HepG2 (cell line): ENCODE results near the gene CARS1. TPM values are rescaled to one million over a fixed set of nuclear protein-coding genes. Genes with fewer than 3 reads are reported as not detected.

Source experiments
- ATAC-seq: fragments of 200-7000 bp; cut with Tn5 transposase; 3 replicates; pipeline ENCODE4 v1.9.1; 2020; ENCODE audit warnings: mild to moderate bottlenecking, moderate library complexity
- BruUV-seq: library from RNA; stranded (reverse); fragments of 400-500 nt; replicated peaks from 2 replicates; lab custom pipeline; 2021; lab: Mats Ljungman, UMichigan
- CTCF ChIA-PET: fragments of 300-600 bp; formaldehyde crosslinking; extraction: SDS; loops from one replicate; lab custom pipeline; 2021; ENCODE audit warnings: low total read pairs, inconsistent platforms, low intra/inter-chr PET ratio; lab: Yijun Ruan, JAX
- POLR2A ChIA-PET: fragments of 350-600 bp; sonication (Branson Sonifier 250); formaldehyde crosslinking; loops from one replicate; lab custom pipeline; 2020; ENCODE audit warnings: antibody characterized with exemption, inconsistent platforms; lab: Yijun Ruan, JAX
- DNase-seq: peaks from one replicate; pipeline ENCODE4 v3.0.0-alpha.2; 2015; ENCODE audit warnings: low spot score
- FAIRE-seq: peaks from 3 replicates; lab custom pipeline; 2011; peaks lifted over from hg19 to GRCh38; lab: Jason Lieb, UNC
- H2AFZ ChIP-seq: one replicate; pipeline ENCODE4 v1.6.1; 2011; ENCODE audit warnings: low read length, inconsistent platforms
- H3K27ac ChIP-seq: fragments of 300-600 bp; 3 replicates; pipeline ENCODE4 v1.8.0; 2011; ENCODE audit warnings: mixed run types, mild to moderate bottlenecking, mixed read lengths, low read length, inconsistent platforms; ENCODE audit not compliant: insufficient read depth; ENCODE audit errors: extremely low read length
- H3K27me3 ChIP-seq, 2 experiments: fragments of 200-600 bp in 1 of 2; 2 replicates in 1 of 2; 3 replicates in 1 of 2; pipeline versions ENCODE4 v1.6.0 to v1.8.0; 2011; ENCODE audit warnings: low read length in 2 of 2, mild to moderate bottlenecking in 2 of 2, moderate library complexity in 2 of 2, inconsistent platforms in 1 of 2; ENCODE audit not compliant: insufficient read depth in 2 of 2, control insufficient read depth in 1 of 2
- H3K36me3 ChIP-seq, 2 experiments: fragments of 200-600 bp in 1 of 2; replicated peaks in 1 of 2; 2 replicates in 1 of 2; 3 replicates in 1 of 2; pipeline versions ENCODE4 v1.5.1 to v1.8.0; 2011; ENCODE audit warnings: low read length in 2 of 2, inconsistent platforms in 1 of 2; ENCODE audit not compliant: insufficient read depth in 2 of 2, control insufficient read depth in 1 of 2
- H3K4me1 ChIP-seq: 2 replicates; pipeline ENCODE4 v1.5.1; 2012; ENCODE audit warnings: low read length, inconsistent platforms; ENCODE audit not compliant: insufficient read depth
- H3K4me2 ChIP-seq: 2 replicates; pipeline ENCODE4 v1.6.0; 2011; ENCODE audit warnings: low read depth, low read length, inconsistent platforms
- H3K4me3 ChIP-seq, 3 experiments: fragments of 200-600 bp in 1 of 3; sonication (generic), shearing (Covaris generic) in 1 of 3; replicated peaks in 1 of 3; 2 replicates each; pipeline ENCODE4 v1.5.1; 2011 to 2016; ENCODE audit warnings: low read length in 3 of 3, inconsistent platforms in 2 of 3, low read depth in 2 of 3, mild to moderate bottlenecking in 2 of 3, control low read depth in 1 of 3, mixed read lengths in 1 of 3; ENCODE audit not compliant: insufficient read depth in 1 of 3
- H3K79me2 ChIP-seq: one replicate; pipeline ENCODE4 v1.6.1; 2011; ENCODE audit warnings: low read length, inconsistent platforms; ENCODE audit not compliant: insufficient read depth
- H3K9ac ChIP-seq: 2 replicates; pipeline ENCODE4 v1.6.0; 2011; ENCODE audit warnings: mild to moderate bottlenecking, low read depth, low read length, inconsistent platforms; ENCODE audit not compliant: insufficient read depth
- H3K9me3 ChIP-seq: 2 replicates; pipeline ENCODE4 v1.5.1; 2012; ENCODE audit warnings: mild to moderate bottlenecking, low read length
- H4K20me1 ChIP-seq: 2 replicates; pipeline ENCODE4 v1.6.0; 2011; ENCODE audit warnings: inconsistent platforms, mild to moderate bottlenecking, low read length, moderate library complexity; ENCODE audit not compliant: insufficient read depth
- CEBPZ ChIP-seq: IDR thresholded peaks from 2 replicates; pipeline ENCODE4 v1.6.1; 2012; ENCODE audit warnings: low read length, improper control_type of control experiment
- CHD2 ChIP-seq: IDR thresholded peaks from 2 replicates; pipeline ENCODE4 v1.6.1; 2011; ENCODE audit warnings: low read depth, low read length, improper control_type of control experiment
- FOXJ3 ChIP-seq: sonication (generic); formaldehyde crosslinking; IDR thresholded peaks from 2 replicates; pipeline ENCODE4 v1.4.0; 2020; ENCODE audit warnings: missing genetic modification reagents, mild to moderate bottlenecking, borderline replicate concordance
- GATAD2A ChIP-seq: IDR thresholded peaks from 2 replicates; pipeline ENCODE4 v1.6.1; 2016
- GRHL1 ChIP-seq: sonication (generic); formaldehyde crosslinking; conservative IDR thresholded peaks from 2 replicates; pipeline ENCODE4 v1.8.0; 2022; ENCODE audit warnings: missing genetic modification reagents
- KAT8 ChIP-seq: IDR thresholded peaks from 2 replicates; pipeline ENCODE4 v1.6.1; 2016; ENCODE audit warnings: missing genetic modification reagents, missing compliant biosample characterization
- PBX2 ChIP-seq: IDR thresholded peaks from 2 replicates; pipeline ENCODE4 v1.6.1; 2016; ENCODE audit warnings: control low read depth
- ZBTB46 ChIP-seq: sonication (generic); formaldehyde crosslinking; IDR thresholded peaks from 2 replicates; pipeline ENCODE4 v1.4.0; 2020; ENCODE audit warnings: mild to moderate bottlenecking, missing genetic modification reagents, borderline replicate concordance
- ZNF446 ChIP-seq: sonication (generic); formaldehyde crosslinking; IDR thresholded peaks from 2 replicates; pipeline ENCODE4 v1.5.0; 2020; ENCODE audit warnings: mild to moderate bottlenecking, missing genetic modification reagents
- ZNF724P ChIP-seq: sonication (generic); formaldehyde crosslinking; IDR thresholded peaks from 2 replicates; pipeline ENCODE4 v1.8.0; 2022; ENCODE audit warnings: missing genetic modification reagents, borderline replicate concordance
- ZNF747 ChIP-seq: sonication (generic); formaldehyde crosslinking; IDR thresholded peaks from 2 replicates; pipeline ENCODE4 v1.8.1; 2023; ENCODE audit warnings: missing genetic modification reagents, mild to moderate bottlenecking, borderline replicate concordance
- WGBS: methylation state at CpG from one replicate; pipeline ENCODE4 v1.1.6; 2017; ENCODE audit warnings: low lambda C conversion rate; 5-methylcytosine and 5-hydroxymethylcytosine counted together
- in situ Hi-C: cut with HindIII; loops from 2 replicates; pipeline ENCODE4 v1.10.0; 2017; ENCODE audit warnings: low pct_unique_long_range_greater_than_20kb; ENCODE audit not compliant: extremely low pct_ligation_motif_present
- intact Hi-C: fragments of 100-400 bp; cut with micrococcal nuclease; formaldehyde crosslinking; loops from one replicate; pipeline ENCODE4 v1.10.0; 2022; ENCODE audit not compliant: unreplicated experiment
- polyA plus RNA-seq, 8 experiments: library from polyadenylated mRNA; depleted of rRNA in 3 of 8; stranded (reverse) in 7 of 8; unstranded in 1 of 8; fragments of >200 nt; fragmentation: Illumina TruSeq in 4 of 8; extraction: Trizol in 4 of 8; gene quantifications; 2 replicates each; pipeline versions ENCODE4 v1.2.1 to v1.2.3, GENCODE V29; 2011 to 2016; ENCODE audit warnings: low read depth in 4 of 8, missing spikeins in 1 of 8, mixed read lengths in 1 of 8; ENCODE audit not compliant: insufficient read depth in 1 of 8
- total RNA-seq, 5 experiments: library from RNA; depleted of rRNA; stranded (reverse); fragments of >200 nt; fragmentation: Illumina TruSeq; extraction: Trizol; gene quantifications; 2 replicates each; pipeline ENCODE4 v1.2.3, GENCODE V29; 2016; ENCODE audit warnings: low read depth in 1 of 5

Gene CARS1
- total and polyA plus RNA-seq, 2 of the 13 experiments (the other 11 are each of a cell fraction or from before 2014, with no cell fraction given), result 33.8 to 47.0 TPM

- TF ChIP-seq GRHL1 (CRISPR knock-in tag) (no peak), ZNF446 (CRISPR knock-in tag) (no peak), ZNF724P (no peak), GATAD2A (CRISPR knock-in tag) (no peak), KAT8 (CRISPR knock-in tag) (no peak), FOXJ3 (CRISPR knock-in tag) (no peak), ZBTB46 (CRISPR knock-in tag) (no peak)
These were observed 15.8 kb upstream of the CARS1 start (continued) for GRCh38 chr11:3073029-3073435.

GRCh38 chr11:3069425-3069824, 12.2 kb upstream of the CARS1 start:
- intact Hi-C loops, result no loop called here
- Histone ChIP-seq H3K4me1 (no peaks in the 10 kb centered on the region), H3K36me3 (no peaks in the 10 kb centered on the region), H3K9me3 (no peaks in the 10 kb centered on the region)
- DNase-seq (no peak), FAIRE-seq (no peak)
- POLR2A ChIA-PET, result no interaction called here
- 43% methylated on average over 8 of the region's 8 CpGs for WGBS
- TF ChIP-seq PBX2 (CRISPR knock-in tag) (no peak), CEBPZ (no peak), ZNF747 (CRISPR knock-in tag) (no peak), CHD2 (0 out of 2 replicates have a peak, but pooled peaks have one; percentile 62)
- TF ChIP-seq, all 625 proteins: peak for 1
- CTCF ChIA-PET, result no interaction called here
- H3K4me3 ChIP-seq, result no peak overlapping the region
- no peak overlapping the region for H3K27ac ChIP-seq
- no TSS peak for BruUV-seq
- H3K27me3 ChIP-seq, result peaks cover 1 to 14% of the 10 kb centered on the region in 2 experiments; a peak in 3 of 5 replicates
- no peak for ATAC-seq
- no peaks in the 10 kb centered on the region for H3K79me2 ChIP-seq
- H2AFZ ChIP-seq, result no peak overlapping the region
- no peaks in the 10 kb centered on the region for H4K20me1 ChIP-seq
- H3K4me2 ChIP-seq, result no peak overlapping the region
- H3K9ac ChIP-seq, result no peak overlapping the region
- in situ Hi-C loops, result no loop called here
